PFSK-1 (cell line): ENCODE measurements around the gene SLX9.

Source experiments
- FOXP2 ChIP-seq: optimal IDR thresholded peaks from 2 replicates; pipeline ENCODE3; 2011; ENCODE audit warnings: borderline replicate concordance, control low read depth, inconsistent platforms; ENCODE audit not compliant: insufficient read depth; ENCODE audit errors: extremely low read length, extremely low read depth
- POLR2AphosphoS5 ChIP-seq: IDR thresholded peaks from 2 replicates; pipeline ENCODE4 v1.6.1; 2012; ENCODE audit warnings: low read depth, mild to moderate bottlenecking, control low read depth, low read length, moderate library complexity
- REST ChIP-seq, 2 experiments: IDR thresholded peaks; 2 replicates each; pipeline versions ENCODE4 v1.6.1 to v1.8.0; 2011 to 2012; ENCODE audit warnings: low read depth in 2 of 2, low read length in 2 of 2, control low read depth in 1 of 2, inconsistent platforms in 1 of 2, mild to moderate bottlenecking in 1 of 2, moderate library complexity in 1 of 2; ENCODE audit not compliant: insufficient read depth in 1 of 2
- SIN3A ChIP-seq: IDR thresholded peaks from 2 replicates; pipeline ENCODE4 v1.6.1; 2012; ENCODE audit warnings: mild to moderate bottlenecking, low read length, moderate library complexity, borderline replicate concordance; ENCODE audit not compliant: insufficient read depth
- TAF1 ChIP-seq: IDR thresholded peaks from 2 replicates; pipeline ENCODE4 v1.6.1; 2012; ENCODE audit warnings: low read length, control low read depth, borderline replicate concordance; ENCODE audit not compliant: insufficient read depth

SLX9 gene

GRCh38 chr21:44991538-44992483 is 52.0 kb downstream of the SLX9 start:
- TF ChIP-seq TAF1 (no peak), POLR2AphosphoS5 (no peak)

GRCh38 chr21:44992608-44993031 is 52.8 kb downstream of the SLX9 start:
- no peak for TF ChIP-seq REST (IDR thresholded peaks at IDR 0.05; ENCODE audit: insufficient read depth in 1 of 2, low read depth in 2 of 2, low read length in 2 of 2)
- TF ChIP-seq SIN3A: no peak
- no peak for TF ChIP-seq POLR2AphosphoS5
- no peak for TF ChIP-seq FOXP2
- TF ChIP-seq TAF1: no peak

GRCh38 chr21:44993321-44994046 is 53.7 kb downstream of the SLX9 start:
- no peak for TF ChIP-seq REST (IDR thresholded peaks at IDR 0.05; ENCODE audit: insufficient read depth in 1 of 2, low read depth in 2 of 2, low read length in 2 of 2)

GRCh38 chr21:44994047-44994694 is 54.3 kb downstream of the SLX9 start:
- TF ChIP-seq TAF1 (no peak), REST (IDR thresholded peaks at IDR 0.05; ENCODE audit: insufficient read depth in 1 of 2, low read depth in 2 of 2, low read length in 2 of 2) (no peak), FOXP2 (no peak), SIN3A (no peak), POLR2AphosphoS5 (no peak)

- TF ChIP-seq POLR2AphosphoS5: no peak
- TF ChIP-seq REST (IDR thresholded peaks at IDR 0.05; ENCODE audit: insufficient read depth in 1 of 2, low read depth in 2 of 2, low read length in 2 of 2): no peak
- TF ChIP-seq SIN3A: no peak
- TF ChIP-seq TAF1: no peak
- TF ChIP-seq FOXP2: no peak
Observed at GRCh38 chr21:44994695-44995342, 55.0 kb downstream of the SLX9 start.
